SKM-1 (cell line): Measurements from ENCODE around the gene NKX1-1.

Experiments
- DNase-seq: peaks from one replicate; lab custom pipeline; 2025; ENCODE audit not compliant: unreplicated experiment; lab: John Stamatoyannopoulos, UW

Gene NKX1-1

DNA sequence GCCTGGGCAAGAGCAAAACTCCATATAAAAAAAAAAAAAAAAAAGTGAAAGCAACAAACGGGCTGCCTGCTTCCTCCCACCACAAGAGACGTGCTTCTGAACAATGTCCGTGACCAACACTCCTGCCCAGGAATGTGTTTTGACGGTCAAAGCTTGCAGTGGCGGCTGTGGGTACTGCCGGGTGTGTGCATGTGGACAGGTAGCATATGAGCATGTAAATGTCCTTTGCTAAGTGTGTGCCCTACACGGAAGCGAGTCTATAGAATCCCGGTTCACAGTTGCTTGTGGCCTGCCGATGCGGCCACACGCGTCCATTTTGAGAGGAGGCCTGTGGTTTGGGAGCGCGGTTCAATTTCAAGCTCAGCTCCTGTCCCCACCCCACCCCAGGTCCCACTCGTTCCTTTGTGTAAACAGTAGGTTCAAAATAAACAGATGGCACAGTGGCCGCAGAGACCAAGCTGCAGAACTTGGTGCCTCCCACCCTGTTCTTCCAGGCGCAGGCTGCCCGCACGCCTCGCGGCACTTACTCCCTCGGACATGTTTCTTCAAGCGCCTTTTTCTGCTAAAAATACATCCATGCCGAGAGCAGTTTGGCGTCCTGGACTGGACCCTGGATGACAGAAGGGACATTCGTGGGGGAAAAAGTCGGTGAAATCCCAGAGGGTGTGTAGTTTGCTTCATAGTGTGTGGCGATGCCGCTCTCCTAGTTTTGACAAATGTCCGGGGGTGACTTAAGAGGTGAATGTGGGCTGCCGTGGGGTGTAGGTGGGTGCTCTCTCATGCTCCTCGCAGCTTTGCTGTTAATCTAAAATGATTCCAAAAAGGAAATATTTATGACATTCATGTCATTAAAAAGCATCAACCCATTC is 11.5 kb upstream of the NKX1-1 start:
- DNase-seq, result no peak

DNA sequence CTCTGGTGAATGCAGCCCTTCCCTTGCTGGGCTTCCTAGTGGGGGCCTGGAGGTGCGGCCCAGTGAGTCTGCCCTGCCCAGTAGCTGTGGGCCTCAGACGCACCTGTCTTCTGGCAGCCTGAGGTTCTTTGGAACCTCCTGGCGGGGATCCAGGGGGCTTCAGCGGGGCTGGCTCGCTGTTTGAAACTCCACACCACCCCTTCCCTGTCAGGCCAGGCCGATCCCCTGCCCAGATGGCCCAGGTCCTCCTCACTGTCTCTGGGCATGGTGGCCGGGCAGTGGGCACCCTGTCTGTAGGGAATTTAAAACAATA is 10.7 kb upstream of the NKX1-1 start:
- no peak for DNase-seq

DNA sequence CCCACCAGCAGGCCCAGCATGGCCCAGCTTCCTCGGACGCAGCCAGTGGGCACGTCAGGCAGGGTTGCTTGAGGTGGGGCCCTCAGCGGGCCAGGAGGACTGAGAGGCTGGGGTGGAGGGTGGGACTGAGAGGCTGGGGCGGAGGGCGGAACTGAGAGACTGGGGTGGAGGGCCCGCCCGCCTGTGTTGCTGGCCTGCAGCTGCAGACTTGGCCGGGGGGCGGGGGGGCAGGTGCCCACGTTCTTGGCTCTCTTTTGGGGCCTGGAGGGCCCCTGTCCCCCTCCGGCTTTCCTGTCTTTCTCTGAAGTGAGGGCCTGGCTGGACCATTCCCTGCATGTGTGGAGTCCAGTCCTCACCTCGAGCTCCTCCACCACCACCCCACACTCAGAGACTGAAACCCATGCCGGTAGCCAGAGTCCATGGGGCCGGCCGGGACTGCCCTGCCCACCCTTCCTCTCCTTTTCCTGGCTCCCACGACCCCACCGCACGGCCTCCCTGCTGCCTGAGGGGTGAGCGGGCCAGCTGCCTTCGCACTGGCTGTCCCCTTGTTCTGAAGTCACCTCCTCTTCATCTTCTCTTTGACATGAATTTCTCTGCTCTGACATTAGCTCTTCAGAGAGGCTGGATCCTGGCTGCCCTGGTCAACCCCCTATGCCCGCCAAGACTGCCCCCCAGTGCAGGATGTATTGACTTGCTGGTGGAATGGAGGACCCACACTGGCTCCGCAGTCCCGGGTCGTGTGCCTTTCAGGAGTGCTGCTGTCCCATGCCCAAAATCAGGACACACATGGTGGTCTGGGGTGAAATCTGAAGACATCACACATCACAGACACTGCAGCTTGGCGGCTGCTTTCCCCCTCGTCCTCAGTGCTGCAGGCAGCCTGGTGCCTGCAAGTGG is 10.1 kb upstream of the NKX1-1 start:
- no peak for DNase-seq

DNA sequence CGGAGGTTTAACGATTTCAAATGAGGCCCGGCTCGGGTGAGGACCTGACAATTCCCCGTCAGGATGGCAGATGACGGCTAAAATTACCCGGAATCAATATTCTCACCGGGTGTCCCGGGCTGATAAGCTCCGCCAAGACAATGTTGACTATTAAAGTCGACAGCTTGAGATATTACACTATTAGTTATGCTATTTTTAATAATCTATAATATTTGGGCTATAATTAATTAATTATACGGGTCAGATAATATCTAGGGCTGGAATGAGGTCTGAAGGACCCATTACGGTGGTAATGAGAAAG is 9.4 kb upstream of the NKX1-1 start:
- no peak for DNase-seq

DNA sequence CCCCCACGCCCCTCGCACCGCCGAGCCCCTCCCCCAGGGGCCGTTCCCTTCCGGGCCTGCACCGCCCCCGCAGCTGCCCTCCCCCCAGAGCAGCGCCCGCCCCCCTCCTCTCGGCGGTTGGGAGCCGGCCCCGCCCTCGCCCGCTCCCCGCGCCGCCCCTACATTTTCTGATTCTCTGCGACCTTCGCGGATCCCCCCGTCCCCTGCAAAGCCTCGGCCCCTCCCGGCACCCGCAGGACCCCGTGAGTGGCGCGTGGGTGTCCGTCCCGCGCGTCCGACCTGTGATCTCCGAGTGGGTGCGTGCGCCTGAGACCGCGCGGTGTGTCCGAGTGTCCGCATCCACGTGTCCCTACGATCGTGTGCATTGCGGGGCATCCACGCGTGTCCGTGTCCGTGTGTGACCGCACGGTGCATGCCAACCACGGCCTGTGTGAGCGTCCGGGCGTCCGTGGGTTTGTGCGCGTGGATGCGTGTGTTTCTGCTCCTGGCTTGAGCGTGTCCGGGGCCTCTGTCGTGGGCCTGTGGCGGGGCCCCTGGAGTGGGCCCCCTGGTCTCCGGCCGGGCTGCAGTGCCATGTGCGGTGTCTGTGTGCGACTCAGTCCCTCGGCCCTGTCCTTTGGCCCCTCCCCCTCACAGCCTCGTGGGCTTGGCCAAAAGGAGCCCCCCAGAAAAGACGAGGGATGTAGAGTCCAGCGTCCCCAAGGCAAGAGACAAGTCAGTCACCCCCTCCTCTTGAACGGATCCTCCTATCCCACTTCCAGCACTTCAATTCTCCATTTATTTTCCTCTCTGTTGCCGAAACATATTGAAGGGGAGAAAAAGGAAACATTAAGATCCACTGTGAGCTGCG is 8.8 kb upstream of the NKX1-1 start:
- no peak for DNase-seq

DNA sequence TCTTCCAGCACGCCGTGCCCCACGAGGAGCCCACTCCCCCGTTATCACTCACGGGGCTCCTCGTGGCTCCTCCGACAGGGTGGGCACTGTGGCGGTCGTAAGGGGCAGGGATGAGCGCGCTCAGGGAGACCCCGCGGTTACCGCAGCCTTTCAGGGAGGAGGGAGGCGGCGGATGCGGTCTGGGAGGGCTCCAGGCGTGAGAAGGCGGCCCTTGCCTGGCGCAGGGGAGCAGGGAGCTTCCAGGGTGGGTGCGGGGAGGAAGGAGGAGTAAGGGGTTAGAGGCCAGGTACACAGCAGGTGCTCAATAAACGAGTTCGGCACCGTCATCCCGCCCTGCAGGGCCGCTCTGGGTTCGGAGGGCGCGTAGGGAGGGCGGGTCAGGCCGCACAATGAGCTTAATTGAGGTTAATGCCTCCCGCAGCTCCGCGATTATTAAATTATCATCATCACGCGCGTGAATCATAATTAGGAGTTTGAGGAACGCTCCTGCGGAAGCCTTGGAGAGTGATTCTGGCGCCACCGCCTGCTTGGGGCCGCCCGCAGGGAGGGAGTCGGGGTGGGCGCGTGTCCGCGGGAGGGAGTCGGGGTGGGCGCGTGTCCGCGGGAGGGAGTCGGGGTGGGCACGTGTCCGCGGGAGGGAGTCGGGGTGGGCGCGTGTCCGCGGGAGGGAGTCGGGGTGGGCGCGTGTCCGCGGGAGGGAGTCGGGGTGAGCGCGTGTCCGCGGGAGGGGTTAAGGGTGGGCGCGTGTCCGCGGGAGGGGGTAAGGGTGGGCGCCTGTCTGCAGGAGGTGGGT is 7.6 kb upstream of the NKX1-1 start:
- no peak for DNase-seq

DNA sequence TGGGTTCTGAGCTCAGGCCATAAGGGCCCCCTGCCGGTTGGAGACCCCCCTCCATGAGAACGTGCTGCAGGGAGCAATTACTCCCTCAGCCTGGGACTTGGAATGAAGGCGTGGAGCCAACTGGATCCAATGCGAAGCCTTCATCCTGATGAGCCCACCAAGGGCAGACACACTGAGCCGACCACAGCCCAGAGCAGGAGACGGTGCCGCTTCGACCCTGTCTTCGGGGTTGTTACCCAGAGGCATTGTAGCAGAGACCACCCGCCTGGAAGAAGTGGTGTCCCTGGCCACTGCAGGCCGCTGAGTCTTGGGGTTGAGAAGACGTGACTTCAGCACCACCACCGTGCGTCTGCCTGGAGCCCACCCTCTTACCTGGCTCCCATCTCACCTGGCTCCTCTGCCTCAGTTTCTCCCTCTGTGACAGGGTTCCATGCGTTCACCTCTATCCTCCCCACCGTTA is 7.0 kb upstream of the NKX1-1 start:
- DNase-seq, result no peak

DNA sequence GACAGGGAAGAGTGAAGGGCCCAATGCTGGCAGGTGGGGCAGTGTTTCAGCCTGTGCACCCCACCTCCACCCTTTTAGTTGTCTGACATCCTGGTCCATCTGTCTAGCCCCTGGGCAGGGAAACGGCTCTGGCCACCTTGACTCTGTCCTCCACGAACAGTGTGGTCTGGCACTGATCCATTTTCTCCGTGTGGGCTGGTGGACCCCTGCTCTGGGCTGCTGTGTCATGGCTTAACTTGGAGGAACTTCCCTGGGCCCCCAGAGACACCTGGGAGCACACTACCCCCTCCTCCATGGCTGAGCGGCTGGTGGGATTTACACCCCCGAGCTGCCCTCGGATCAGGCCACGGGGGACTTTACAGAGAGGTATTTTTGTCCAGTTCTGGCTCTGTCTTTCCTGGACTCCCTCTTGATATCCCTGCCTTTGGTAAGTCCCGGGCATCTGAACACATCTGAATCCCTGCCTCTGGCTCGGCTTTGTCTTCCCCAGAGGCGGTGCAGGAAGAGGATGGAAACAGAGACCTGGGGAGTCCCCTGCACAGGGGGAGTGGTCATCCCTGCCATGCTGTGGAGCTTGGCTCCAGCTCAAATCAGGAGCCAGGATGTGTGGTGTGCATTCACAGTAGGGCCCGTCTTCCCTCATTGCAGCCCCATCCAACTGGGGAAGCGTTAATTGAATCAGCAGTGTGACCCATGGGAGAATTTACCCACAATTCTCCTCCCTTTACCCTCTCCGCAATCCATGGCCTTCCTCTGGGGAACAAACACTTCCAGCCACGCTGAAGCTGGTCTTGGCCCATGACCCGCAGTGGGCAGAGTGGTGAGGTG is 6.3 kb upstream of the NKX1-1 start:
- no peak for DNase-seq

DNA sequence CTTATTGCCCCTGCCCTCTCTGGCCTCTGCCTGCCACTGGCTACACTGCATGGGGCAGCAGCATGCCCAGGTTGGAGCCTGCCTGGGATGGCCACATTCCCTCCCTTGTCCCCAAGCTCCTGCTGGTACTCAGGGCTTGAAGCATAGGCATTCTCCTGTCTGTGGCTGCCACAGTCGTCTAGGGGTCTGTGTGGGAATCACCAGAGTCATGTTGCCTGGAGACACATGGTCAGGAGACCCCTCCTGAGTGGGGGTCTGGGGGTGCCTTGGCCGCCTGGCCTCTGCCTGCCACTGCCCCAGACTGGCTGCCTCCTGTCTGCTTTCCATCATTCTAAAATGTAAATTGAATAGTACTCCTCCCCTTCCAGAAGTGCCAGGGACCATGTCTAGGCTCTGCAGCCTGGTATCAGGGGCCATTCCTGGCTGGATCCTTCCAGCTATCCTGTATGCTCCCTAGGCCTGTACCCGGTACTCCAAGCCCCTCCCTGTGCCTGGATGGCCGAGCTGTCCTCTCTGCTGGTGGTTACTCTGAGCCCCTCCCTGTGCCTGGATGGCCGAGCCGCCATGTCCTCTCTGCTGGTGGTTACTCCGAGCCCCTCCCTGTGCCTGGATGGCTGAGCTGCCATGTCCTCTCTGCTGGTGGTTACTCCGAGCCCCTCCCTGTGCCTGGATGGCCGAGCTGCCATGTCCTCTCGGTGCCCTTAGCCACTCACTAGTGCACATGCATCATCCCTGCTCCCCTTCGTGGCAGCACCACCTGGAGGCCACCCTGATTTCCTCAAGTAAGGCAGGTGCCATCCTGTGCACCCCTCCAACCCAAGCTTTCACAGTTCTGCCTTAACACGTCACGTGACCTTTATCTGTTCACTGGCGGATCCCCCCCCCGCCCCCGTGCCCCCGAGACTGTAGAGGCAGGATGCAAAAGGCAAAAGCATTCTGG is 5.5 kb upstream of the NKX1-1 start:
- no peak for DNase-seq

DNA sequence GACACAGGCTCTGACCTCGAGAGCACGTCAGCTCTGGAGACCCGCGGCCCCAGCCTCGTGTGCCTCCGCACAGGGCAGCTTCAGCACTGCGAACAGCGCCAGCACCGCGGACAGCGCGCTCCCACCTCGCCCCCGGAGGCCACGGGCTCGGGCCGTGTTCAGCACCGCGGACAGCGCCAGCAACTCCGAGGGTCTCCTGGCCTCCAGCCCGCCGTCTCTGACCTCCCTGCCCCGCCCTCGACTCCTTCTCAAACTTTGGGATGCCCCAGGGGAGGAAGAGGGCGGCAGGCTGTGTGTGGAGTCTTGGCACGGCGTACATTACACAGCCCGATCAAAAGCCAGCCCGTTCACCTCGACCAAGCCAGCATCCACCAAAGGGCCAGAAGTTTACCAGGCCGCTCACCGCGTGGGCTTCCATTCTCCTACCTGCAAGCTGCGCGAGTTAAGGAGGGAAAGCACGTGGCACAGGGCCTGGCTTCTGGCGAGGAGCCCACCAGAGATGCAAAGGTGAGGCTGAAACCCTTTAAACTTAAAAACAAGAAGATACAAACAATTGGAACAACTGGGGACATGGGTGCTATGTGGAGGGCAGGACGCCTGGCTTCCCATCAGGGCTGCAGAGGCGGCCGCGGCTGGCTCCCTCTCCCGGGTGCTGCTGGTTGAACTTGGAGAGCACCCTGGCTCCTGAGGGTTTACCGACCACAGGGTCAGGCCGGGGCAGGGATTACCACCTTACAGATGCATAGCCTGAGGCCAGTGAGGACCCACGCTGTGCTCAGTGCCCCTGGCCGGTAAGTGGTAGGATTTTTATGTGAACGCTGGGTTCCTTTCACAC is 4.5 kb upstream of the NKX1-1 start:
- no peak for DNase-seq

DNA sequence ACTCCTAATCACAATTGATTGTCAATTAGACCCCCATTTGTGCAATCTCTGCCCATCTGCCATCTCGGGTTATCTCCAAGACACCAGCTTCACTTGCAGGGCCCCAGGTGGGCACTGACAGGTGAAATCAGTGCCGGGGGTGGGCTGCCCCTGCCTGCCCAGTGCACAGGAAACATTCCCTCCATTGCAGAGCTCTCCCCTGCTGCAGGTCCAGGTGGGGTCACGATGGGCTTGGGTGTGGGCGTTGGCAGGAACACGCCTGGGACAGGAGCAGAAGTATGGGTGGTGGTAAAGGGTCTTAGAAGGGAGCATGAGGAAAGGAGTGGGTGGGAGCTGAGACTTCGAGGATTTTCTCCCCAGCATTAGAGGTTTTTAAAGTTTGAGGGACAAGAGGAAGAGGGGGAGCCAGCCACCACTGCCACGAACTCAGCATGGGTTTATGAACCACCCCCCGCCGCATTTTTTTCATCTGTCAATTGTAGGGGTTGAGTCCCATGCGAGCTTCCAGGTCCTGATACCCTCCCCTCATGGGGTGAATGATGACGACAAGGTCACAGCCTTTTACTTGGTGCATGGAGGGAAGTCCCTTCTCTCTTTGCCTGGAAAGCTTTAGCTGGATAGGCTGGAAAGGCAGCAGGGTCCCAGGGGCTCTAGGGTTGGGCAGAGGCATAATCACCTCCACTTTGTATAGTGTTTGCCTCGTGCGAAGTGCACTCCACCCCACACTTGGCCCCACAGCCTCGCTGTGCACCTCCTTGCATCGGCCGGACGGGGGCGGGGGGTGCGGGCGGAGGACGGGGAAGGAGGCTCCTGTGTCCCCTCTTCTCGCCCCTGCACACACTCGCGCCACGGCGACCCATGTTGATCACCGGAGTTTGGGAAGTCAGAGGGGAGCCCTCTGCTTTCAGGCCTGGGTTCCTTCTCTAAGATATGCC is 3.5 kb upstream of the NKX1-1 start:
- no peak for DNase-seq

DNA sequence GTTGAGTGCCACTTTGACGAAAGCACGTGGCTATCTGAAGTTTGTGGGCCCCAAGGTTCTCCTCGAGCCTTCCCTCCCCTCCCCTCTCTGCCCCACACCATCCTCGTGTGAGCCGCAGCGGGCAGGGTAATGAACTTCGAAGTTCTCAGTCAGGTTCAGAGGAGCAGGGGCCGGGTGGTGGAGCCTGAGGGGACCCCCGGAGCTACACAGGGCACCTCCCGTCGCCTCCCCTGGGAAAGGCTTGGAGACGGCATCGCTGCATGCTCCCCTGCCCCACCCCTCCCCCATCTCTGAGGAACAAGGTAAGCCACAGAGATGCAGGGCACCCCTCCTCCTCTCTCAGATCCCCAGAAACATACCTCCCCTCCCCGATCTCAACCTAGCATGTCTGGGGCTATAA is 2.8 kb upstream of the NKX1-1 start:
- no peak for DNase-seq

DNA sequence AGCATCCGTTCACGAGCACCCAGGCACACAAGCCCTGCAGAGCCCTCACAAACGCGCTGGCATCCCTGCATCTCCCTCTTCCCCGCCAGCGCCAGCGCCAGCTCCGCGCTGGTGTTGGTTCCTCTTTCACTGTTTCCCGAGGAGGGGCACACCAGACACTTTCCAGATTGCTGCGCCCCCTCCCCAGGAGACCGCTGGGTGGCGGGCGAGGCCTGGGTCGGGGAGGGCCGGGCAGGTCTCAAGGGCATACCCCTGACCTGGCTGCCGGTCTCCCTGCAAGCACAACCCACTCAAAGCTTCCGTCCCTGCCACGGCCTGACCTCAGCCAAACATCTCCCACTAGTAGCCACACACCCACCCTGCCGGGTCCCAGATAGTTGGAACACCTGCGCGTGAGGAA is 2.2 kb upstream of the NKX1-1 start:
- no peak for DNase-seq

DNA sequence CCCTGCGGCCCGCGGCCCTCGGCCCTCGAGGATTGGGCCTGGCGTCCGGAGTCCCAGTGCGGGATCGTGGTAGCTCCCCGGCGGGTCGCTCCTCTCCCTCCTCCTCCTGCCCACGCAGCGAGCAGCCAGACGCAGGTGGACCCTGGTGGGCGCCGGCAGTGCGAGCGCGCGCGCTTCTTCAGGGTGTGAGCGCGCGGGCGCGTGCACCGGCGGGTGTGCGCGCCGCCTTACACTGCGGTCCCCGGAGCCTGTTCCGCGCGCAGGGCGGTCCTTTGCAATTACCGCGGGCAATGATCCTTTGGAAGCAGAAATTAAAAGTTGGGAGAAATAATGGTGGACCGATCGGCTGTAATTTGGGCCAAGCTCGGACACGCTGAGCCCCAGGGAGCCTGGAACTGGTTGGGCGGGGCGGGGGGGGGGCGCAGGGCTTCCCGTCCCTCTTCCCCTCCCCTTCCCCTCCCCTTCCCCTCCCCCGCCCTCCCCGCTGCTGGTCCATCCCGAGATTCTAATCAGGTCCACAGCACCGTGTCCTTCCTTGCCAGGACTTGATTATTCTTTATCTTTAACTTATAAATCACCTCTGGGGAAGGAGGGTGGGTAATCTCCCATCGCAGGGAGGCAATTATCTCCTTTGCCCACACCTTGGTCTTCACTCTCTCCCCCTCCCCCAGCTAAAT is 1.6 kb upstream of the NKX1-1 start:
- no peak for DNase-seq

DNA sequence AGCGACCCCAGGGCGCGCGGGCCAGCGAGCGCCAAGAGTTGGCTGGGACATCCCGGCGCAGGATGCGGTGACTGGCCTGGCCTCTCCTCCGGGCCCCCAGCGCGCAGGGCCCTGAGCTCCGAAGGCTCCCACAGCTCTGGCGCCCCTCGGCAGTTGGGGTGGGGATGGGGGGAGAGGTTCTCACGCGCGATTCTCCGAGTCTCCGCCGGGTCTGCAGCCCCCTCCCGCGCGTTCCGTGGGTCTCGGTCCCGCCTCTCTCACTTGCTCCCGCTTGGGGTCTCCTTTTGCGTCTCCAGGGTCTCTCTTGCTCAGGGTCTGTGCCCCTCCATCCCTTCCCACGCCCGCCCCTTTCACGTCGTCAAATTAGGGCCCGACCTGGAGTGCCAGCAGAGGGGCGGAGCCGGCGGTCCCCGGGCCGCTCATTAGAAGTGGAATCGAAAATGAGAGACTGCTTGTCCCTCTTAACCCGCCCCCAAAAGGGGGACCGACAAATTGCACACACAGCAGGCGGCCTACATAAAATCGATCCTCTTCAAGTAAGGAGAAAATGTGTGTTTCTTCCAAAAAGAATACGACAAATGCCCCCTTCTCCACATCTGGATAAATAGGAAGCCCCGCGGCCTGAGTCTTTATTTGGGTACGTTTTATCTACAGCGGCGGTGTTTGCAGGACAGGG is 877 bp upstream of the NKX1-1 start:
- DNase-seq, result no peak
